ENCODE data around the gene DOCK4. TPM values are rescaled to one million over a fixed set of nuclear protein-coding genes. Genes with fewer than 3 reads are reported as not detected.

DOCK4 gene, protein sequence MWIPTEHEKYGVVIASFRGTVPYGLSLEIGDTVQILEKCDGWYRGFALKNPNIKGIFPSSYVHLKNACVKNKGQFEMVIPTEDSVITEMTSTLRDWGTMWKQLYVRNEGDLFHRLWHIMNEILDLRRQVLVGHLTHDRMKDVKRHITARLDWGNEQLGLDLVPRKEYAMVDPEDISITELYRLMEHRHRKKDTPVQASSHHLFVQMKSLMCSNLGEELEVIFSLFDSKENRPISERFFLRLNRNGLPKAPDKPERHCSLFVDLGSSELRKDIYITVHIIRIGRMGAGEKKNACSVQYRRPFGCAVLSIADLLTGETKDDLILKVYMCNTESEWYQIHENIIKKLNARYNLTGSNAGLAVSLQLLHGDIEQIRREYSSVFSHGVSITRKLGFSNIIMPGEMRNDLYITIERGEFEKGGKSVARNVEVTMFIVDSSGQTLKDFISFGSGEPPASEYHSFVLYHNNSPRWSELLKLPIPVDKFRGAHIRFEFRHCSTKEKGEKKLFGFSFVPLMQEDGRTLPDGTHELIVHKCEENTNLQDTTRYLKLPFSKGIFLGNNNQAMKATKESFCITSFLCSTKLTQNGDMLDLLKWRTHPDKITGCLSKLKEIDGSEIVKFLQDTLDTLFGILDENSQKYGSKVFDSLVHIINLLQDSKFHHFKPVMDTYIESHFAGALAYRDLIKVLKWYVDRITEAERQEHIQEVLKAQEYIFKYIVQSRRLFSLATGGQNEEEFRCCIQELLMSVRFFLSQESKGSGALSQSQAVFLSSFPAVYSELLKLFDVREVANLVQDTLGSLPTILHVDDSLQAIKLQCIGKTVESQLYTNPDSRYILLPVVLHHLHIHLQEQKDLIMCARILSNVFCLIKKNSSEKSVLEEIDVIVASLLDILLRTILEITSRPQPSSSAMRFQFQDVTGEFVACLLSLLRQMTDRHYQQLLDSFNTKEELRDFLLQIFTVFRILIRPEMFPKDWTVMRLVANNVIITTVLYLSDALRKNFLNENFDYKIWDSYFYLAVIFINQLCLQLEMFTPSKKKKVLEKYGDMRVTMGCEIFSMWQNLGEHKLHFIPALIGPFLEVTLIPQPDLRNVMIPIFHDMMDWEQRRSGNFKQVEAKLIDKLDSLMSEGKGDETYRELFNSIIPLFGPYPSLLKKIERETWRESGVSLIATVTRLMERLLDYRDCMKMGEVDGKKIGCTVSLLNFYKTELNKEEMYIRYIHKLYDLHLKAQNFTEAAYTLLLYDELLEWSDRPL (N-terminal part only)
- 155 TPM for total RNA-seq

DNA sequence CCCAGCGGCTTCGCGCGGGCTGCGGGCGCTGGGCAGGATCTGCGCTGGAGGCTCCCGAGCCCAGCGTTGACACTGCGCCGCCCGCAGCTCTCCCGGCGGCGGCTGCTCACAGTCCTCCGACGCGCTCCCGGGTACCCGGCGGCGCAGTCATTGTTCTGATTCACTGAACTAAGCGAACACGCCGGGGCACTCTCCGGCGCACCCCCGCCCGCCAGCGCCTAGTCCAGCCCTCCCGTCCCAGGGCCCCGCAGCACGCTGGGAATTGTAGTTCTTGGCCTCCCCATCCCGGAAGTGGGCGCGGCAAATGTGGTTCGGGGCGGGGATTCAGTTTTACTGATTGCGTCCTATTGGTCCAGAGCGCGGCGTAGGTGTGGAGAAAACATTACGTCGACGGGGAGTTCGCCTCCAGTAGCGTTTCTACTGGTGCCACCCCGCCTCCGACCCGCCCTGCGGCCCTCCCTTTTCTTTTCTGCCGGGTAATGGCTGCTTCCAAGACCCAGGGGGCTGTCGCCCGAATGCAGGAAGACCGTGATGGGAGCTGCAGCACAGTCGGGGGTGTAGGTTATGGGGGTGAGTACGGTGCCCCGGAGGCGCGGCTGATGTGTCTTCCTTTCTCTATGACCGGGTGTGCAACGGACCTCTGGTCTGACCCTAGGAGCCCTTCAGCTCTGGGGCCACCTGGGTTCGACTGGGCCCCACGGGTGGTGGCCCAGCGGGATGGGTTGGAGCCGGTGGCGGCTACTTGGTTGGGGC, at the start of gene DOCK4, which contains the start of gene ZNF277:
DOCK4 (minus strand) TSS at position 162 of the 753 bp plus-strand sequence. CDS start 261 bp downstream, outside the sequence.
ZNF277 (plus strand) TSS at position 458 of the 753 bp plus-strand sequence; CDS start at position 480, 22 bp downstream.

Small RNA genes lying within 50 kb of the gene (small RNA-seq; reads per million reads assigned to genes)
- not detected for gene RNA5SP237 (ENCODE audit: low replicate concordance)

Other genes starting within 250 kb of the DOCK4 start
- 65.1 TPM for gene ZNF277, start 296 bp upstream of the DOCK4 start, total RNA-seq
- gene IFRD1, start 244.1 kb upstream of the DOCK4 start, total RNA-seq, result 93.3 TPM